Transverse colon (tissue), 4 donors: ENCODE measurements around the gene PIEZO1. TPM values are rescaled to one million over a fixed set of nuclear protein-coding genes. Genes with fewer than 3 reads are reported as not detected.
A peak's percentile ranks its signal among the peaks of the same experiment; 100 is the strongest.

ENCODE experiments used
- DNase-seq: peaks from one replicate; pipeline ENCODE4 v3.0.0-alpha.2; 2019
- H3K27ac ChIP-seq, 4 donors: fragments of 200-600 bp; sonication (generic); 2 replicates each; pipeline ENCODE4 v1.5.1; 2016 to 2018; ENCODE audit warnings: inconsistent platforms in 4 of 4
- H3K27me3 ChIP-seq: fragments of 200-600 bp; sonication (generic); 2 replicates; pipeline ENCODE4 v1.5.1; 2017; ENCODE audit warnings: inconsistent platforms
- H3K36me3 ChIP-seq, 4 donors: fragments of 200-600 bp; sonication (generic); 2 replicates each; pipeline ENCODE4 v1.5.1; 2017 to 2019; ENCODE audit warnings: inconsistent platforms in 4 of 4
- H3K4me1 ChIP-seq, 4 donors: fragments of 200-600 bp; sonication (generic); 2 replicates each; pipeline ENCODE4 v1.5.1; 2017 to 2020; ENCODE audit warnings: inconsistent platforms in 4 of 4
- H3K4me3 ChIP-seq, 4 donors: fragments of 200-600 bp; sonication (generic); 1 replicate in 1 of 4; 2 replicates in 3 of 4; pipeline versions ENCODE4 v1.5.1 to v1.6.1; 2017 to 2019; ENCODE audit warnings: inconsistent platforms in 4 of 4
- H3K9me3 ChIP-seq, 2 donors: fragments of 200-600 bp; sonication (generic); 2 replicates each; pipeline ENCODE4 v1.5.1; 2017 to 2019; ENCODE audit warnings: inconsistent platforms in 2 of 2
- CTCF ChIP-seq, 5 experiments: fragments of 200-600 bp in 3 of 5; fragments of 450-650 bp in 2 of 5; sonication (generic) in 3 of 5; IDR thresholded peaks; 1 replicate in 2 of 5; 2 replicates in 3 of 5; pipeline ENCODE4 v1.5.1; 2016 to 2017; ENCODE audit warnings: antibody characterized with exemption in 5 of 5, inconsistent platforms in 3 of 5, mild to moderate bottlenecking in 2 of 5, moderate library complexity in 1 of 5
- EP300 ChIP-seq: sonication (generic); formaldehyde crosslinking; IDR thresholded peaks from one replicate; pipeline ENCODE4 v1.6.1; 2017; ENCODE audit warnings: antibody characterized with exemption, low read depth
- POLR2A ChIP-seq: fragments of 450-650 bp; IDR thresholded peaks from one replicate; pipeline ENCODE4 v1.6.1; 2016; ENCODE audit warnings: antibody characterized with exemption, mild to moderate bottlenecking, moderate library complexity
- POLR2AphosphoS5 ChIP-seq, 3 donors: sonication (generic); formaldehyde crosslinking; IDR thresholded peaks; one replicate each; pipeline ENCODE4 v1.6.1; 2016; ENCODE audit warnings: antibody characterized with exemption in 3 of 3
- WGBS, 2 donors: methylation state at CpG; one replicate each; pipeline ENCODE4 v1.1.5; 2018; ENCODE audit warnings: low coverage in 1 of 2; 5-methylcytosine and 5-hydroxymethylcytosine counted together
- in situ Hi-C, 4 donors: fragments of 200-750 bp; cut with MboI; loops; one replicate each; pipeline versions ENCODE4 v1.15.0 to v1.15.1; 2017; ENCODE audit warnings: low sequenced_read_pairs in 3 of 4, low pct_ligation_motif_present in 1 of 4, low pct_unique_long_range_greater_than_20kb in 1 of 4
- intact Hi-C: fragments of 100-400 bp; cut with DNase I; formaldehyde crosslinking; loops from one replicate; pipeline ENCODE4 v1.15.1; 2023; ENCODE audit warnings: low total_unique reads
- total RNA-seq, 4 donors: library from RNA; depleted of rRNA; stranded (reverse); fragments of >200 nt; gene quantifications; one replicate each; pipeline ENCODE4 v1.1.0, GENCODE V29; 2016

The PIEZO1 gene
- total RNA-seq, 4 donors from 2014 or later = 133 to 546 (median 179) TPM

- no peaks in the 10 kb centered on the region for H3K27me3 ChIP-seq
- intact Hi-C loops (no loop called here), in situ Hi-C loops (no loop called here)
- no peaks in the 10 kb centered on the region for H3K36me3 ChIP-seq
- peak overlapping the region in 1 of 4 donors; percentile 23 for H3K4me3 ChIP-seq
- no peak for DNase-seq
- H3K9me3 ChIP-seq = no peaks in the 10 kb centered on the region
- TF ChIP-seq EP300 (no peak), POLR2A (no peak), POLR2AphosphoS5 (IDR thresholded peaks at IDR 0.05) (no peak), CTCF (IDR thresholded peaks at IDR 0.05) (no peak)
- peaks cover 70 to 90% (median 82%) of the 10 kb centered on the region in 4 donors for H3K4me1 ChIP-seq
- 36% methylated on average over 5 of the region's 19 CpGs; no CpG with 5 or more reads in 1 of the 2 donors for WGBS, 2 donors
- H3K27ac ChIP-seq = peak overlapping the region; percentile 82 to 93 (median 90)
These were observed 13.7 kb downstream of the PIEZO1 start for GRCh38 chr16:88771294-88771772.

DNA sequence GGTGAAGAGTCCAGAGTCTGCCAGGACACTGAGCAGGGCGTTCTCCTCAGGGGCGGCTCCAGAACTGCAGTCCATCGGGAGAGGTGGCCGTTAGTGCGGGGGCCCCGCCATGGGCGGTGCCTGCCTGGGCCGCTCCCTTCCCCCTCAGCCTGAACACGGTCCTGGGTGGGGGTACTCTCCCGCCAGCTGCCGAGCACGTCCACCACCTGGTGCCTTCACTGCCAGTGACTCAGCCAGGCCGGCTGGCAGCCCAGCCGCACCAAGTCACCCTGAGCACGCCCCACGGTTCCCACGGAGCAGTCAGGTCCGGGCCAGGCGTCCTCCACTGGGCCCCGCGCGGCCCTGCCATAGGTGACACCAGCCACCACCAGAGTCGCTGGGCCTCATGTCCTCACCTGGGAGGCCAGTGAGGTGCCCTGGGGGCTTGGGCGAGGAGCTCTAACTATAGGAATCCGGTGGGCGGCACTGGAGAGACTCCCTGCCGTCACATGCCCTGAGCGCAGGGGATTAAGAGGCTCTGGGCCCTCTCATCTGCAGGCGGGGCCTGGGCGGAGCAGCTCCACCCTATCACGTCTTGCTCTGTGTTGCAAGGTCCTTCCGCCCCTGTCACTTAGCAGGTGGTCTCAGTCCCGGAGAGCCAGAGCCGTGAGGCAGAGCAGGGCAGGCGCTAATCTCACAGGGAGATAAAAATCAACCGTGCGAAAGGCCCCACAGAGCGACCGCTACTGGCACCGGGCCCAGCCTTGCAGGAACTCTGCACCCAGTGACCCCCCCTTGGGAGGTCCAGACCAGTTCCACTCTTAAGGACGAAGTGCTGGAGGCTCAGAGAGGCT, 14.3 kb downstream of the PIEZO1 start:
- in situ Hi-C loops = no loop called here
- WGBS, 2 donors = 24% methylated on average over 32 of the region's 41 CpGs; no CpG with 5 or more reads in 1 of the 2 donors
- H3K36me3 ChIP-seq = no peaks in the 10 kb centered on the region
- peak overlapping the region in 3 of 4 donors; percentile 5 to 23 (median 19) for H3K4me3 ChIP-seq
- intact Hi-C loops = no loop called here
- H3K27me3 ChIP-seq = no peaks in the 10 kb centered on the region
- peak; percentile 75 for DNase-seq
- H3K4me1 ChIP-seq = peaks cover 70 to 86% (median 81%) of the 10 kb centered on the region in 4 donors
- H3K9me3 ChIP-seq = no peaks in the 10 kb centered on the region
- TF ChIP-seq CTCF (IDR thresholded peaks at IDR 0.05) (no peak), POLR2AphosphoS5 (IDR thresholded peaks at IDR 0.05) (peak; percentile 39 to 67 (median 43)), EP300 (no peak), POLR2A (peak; percentile 9)
- H3K27ac ChIP-seq = peak overlapping the region; percentile 82 to 93 (median 90)

GRCh38 chr16:88769617-88770460, 15.2 kb downstream of the PIEZO1 start:
- DNase-seq = peak; percentile 61
- no peaks in the 10 kb centered on the region for H3K27me3 ChIP-seq
- in situ Hi-C loops = no loop called here

More at GRCh38 chr16:88769617-88770460, 15.2 kb downstream of the PIEZO1 start:
- Histone ChIP-seq H3K27ac (peak overlapping the region; percentile 82 to 93 (median 90)), H3K4me1 (peaks cover 67 to 83% (median 79%) of the 10 kb centered on the region in 4 donors), H3K4me3 (peak overlapping the region in 2 of 4 donors; percentile 19 to 23), H3K36me3 (no peaks in the 10 kb centered on the region), H3K9me3 (no peaks in the 10 kb centered on the region)
- TF ChIP-seq POLR2AphosphoS5 (IDR thresholded peaks at IDR 0.05) (peak in 2 of 3 donors; percentile 7 to 13), CTCF (IDR thresholded peaks at IDR 0.05) (no peak), EP300 (no peak), POLR2A (peak; percentile 11)
- WGBS, 2 donors = 33% methylated on average over 21 of the region's 30 CpGs; no CpG with 5 or more reads in 1 of the 2 donors
- intact Hi-C loops = no loop called here
